Spleen (tissue), 7 donors: ENCODE results near the gene UMPS.

Source experiments
- CTCF ChIP-seq, 11 experiments: fragments of 200-600 bp in 7 of 11; fragments of 450-650 bp in 4 of 11; sonication (generic) in 4 of 11; IDR thresholded peaks in 8 of 11; conservative IDR thresholded peaks in 3 of 11; 1 replicate in 7 of 11; 2 replicates in 4 of 11; pipeline versions ENCODE4 v1.4.0 to v1.8.0; 2016 to 2021; ENCODE audit warnings: antibody characterized with exemption in 11 of 11, inconsistent platforms in 4 of 11, mild to moderate bottlenecking in 1 of 11
- POLR2A ChIP-seq, 3 donors: fragments of 450-650 bp; IDR thresholded peaks; one replicate each; pipeline ENCODE4 v1.5.1; 2017; ENCODE audit warnings: antibody characterized with exemption in 3 of 3, mild to moderate bottlenecking in 1 of 3
- donor health status: DM: no; HTN: no; CAD: no; lungs with moderate emphysema.
- donor health status: DM: no; HTN: no; CAD: no.
- donor health status: DM: no; HTN: no; CAD: no.

- no peak for TF ChIP-seq CTCF (IDR thresholded peaks at IDR 0.05 in 8 of 11, conservative IDR thresholded peaks at IDR 0.05 in 3 of 11)
- TF ChIP-seq POLR2A (IDR thresholded peaks at IDR 0.05), result no peak
These were observed 40.8 kb downstream of the UMPS start for GRCh38 chr3:124771083-124771445.
